ENCODE measurements around the gene UNC13A.

UNC13A gene

GRCh38 chr19:17632577-17632976 is 55.6 kb downstream of the UNC13A start:
- TF ChIP-seq, protein P1, sequence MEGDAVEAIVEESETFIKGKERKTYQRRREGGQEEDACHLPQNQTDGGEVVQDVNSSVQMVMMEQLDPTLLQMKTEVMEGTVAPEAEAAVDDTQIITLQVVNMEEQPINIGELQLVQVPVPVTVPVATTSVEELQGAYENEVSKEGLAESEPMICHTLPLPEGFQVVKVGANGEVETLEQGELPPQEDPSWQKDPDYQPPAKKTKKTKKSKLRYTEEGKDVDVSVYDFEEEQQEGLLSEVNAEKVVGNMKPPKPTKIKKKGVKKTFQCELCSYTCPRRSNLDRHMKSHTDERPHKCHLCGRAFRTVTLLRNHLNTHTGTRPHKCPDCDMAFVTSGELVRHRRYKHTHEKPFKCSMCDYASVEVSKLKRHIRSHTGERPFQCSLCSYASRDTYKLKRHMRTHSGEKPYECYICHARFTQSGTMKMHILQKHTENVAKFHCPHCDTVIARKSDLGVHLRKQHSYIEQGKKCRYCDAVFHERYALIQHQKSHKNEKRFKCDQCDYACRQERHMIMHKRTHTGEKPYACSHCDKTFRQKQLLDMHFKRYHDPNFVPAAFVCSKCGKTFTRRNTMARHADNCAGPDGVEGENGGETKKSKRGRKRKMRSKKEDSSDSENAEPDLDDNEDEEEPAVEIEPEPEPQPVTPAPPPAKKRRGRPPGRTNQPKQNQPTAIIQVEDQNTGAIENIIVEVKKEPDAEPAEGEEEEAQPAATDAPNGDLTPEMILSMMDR (IDR thresholded peaks at IDR 0.05; ENCODE audit: low read depth, low read length), result no peak

GRCh38 chr19:17629760-17630159 is 58.4 kb downstream of the UNC13A start:
- TF ChIP-seq, protein P1 (IDR thresholded peaks at IDR 0.05; ENCODE audit: low read depth, low read length), result no peak
- no peak overlapping the region for H3K4me3 ChIP-seq (ENCODE audit: low read depth, low read length)

More at GRCh38 chr19:17632577-17632976, 55.6 kb downstream of the UNC13A start:
- no peak overlapping the region for H3K4me3 ChIP-seq (ENCODE audit: low read depth, low read length)

DNA sequence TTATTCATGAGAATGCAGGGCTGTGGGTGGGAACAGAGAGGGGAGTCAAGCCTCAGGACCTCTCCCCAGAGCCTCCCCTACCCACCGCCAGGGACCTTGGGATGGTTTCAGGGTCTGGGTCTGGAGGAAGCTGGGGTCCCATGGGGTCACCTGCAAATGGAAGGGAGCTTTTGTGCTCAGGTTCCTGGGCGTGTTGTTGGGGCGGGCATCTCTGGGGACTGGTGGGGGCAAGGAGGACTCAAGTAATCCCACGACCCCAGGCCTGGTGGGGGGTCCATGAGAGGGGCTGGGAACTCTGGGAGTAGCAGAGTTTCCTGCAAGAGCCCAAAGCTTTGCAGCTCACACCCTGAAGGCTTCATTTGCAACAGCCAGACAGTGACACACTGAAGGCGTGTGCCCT is 60.2 kb downstream of the UNC13A start:
- no peak overlapping the region for H3K4me3 ChIP-seq (ENCODE audit: low read depth, low read length)
- TF ChIP-seq, protein P1 (IDR thresholded peaks at IDR 0.05; ENCODE audit: low read depth, low read length), result no peak

DNA sequence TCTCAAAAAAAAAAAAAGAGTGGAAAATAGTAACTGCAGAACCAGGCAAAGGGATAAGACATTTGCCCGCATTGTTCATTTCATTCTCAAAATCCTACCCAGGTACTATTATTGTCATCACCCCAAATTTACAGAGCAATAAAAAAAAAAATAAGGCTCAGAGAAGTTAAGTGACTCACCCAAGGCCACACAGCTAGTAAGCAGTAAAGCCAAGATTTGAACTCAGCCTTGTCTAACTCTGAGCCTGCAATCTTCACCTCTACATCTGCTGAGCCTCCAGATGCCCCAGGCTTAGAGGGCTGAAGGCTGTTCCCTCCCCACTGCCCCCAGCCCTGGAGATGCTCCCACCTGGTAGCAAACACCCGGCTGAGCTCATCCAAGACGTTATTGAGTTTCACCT is 61.0 kb downstream of the UNC13A start:
- no peak overlapping the region for H3K4me3 ChIP-seq (ENCODE audit: low read depth, low read length)
- TF ChIP-seq, protein P1 (IDR thresholded peaks at IDR 0.05; ENCODE audit: low read depth, low read length), result no peak

DNA sequence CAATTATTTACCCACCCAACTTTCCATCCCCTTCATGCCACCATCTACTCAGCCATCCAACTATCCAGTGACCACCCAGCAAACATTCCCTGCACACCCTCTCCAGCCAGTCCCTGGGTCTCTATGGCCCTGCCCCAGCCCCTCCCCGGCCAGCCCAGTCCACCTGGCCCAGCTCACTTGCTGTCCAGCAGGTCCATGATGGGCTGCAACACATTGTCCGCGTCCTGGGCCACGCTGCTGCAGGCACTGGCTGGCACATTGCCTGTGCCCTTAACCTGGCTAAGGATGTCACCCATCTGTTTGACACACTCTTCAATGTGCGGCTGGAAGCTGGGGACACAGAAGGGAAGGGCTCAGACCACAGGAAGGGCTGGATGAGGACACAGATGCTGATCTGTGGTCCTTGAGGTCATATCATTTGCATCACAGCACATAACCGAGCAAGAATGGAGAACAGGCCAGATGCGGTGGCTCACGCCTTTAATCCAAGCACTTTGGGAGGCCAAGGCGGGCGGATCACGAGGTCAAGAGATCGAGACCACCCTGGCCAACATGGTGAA is 61.6 kb downstream of the UNC13A start:
- TF ChIP-seq, protein P1 (IDR thresholded peaks at IDR 0.05; ENCODE audit: low read depth, low read length), result no peak
- no peak overlapping the region for H3K4me3 ChIP-seq (ENCODE audit: low read depth, low read length)

GRCh38 chr19:17625980-17626379 is 62.2 kb downstream of the UNC13A start:
- TF ChIP-seq, protein P1 (IDR thresholded peaks at IDR 0.05; ENCODE audit: low read depth, low read length), result no peak
- no peak overlapping the region for H3K4me3 ChIP-seq (ENCODE audit: low read depth, low read length)

DNA sequence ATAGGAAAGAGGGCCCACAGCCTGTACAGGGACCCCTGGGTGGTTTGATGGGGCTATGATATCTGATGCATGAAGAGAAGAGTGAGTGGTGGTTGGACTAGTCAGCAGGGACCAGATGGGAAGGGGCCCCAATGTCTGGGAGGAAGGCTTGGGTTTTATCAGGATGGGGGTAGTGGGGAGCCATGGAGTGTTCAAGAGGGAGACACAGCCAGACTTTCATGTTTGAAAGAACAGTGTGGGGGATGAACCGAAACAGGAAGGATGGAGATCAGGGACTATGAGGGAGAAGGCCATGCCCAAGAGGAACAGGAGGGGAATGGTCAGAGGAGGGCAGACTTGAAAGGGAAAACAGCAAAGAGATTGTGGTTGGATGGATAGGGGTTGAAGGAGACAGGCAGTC is 63.1 kb downstream of the UNC13A start:
- no peak overlapping the region for H3K4me3 ChIP-seq (ENCODE audit: low read depth, low read length)
- TF ChIP-seq, protein P1 (IDR thresholded peaks at IDR 0.05; ENCODE audit: low read depth, low read length), result no peak

Measured in WI38 (cell line).